ENCODE results near the gene AGBL1.
"Not testable (repeated sequence)": the region's sequence is repeated elsewhere in the genome, so short reads cannot be mapped to it uniquely, and the experiment has no call there.

The AGBL1 gene

DNA sequence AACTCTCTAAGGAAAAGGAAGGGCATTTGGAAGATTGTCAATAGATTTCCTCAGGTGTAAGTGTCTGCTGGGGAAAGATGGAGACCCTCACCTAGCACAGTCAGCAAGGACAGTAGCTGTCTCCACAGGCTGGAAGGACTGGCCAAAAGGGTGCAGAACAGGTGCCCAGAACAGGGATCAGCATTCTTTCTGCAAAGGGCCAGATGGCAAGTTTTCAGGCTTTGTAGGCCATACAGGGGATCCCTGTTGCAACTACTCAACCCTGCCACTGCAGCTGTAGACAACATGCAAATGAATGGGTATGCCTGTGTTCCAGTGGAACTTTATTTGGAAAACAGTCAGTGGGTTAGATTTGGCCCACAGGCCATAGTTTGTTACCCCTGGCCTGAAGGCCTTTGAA is 8.1 kb downstream of the AGBL1 start:
- DNase-seq: no peak

DNA sequence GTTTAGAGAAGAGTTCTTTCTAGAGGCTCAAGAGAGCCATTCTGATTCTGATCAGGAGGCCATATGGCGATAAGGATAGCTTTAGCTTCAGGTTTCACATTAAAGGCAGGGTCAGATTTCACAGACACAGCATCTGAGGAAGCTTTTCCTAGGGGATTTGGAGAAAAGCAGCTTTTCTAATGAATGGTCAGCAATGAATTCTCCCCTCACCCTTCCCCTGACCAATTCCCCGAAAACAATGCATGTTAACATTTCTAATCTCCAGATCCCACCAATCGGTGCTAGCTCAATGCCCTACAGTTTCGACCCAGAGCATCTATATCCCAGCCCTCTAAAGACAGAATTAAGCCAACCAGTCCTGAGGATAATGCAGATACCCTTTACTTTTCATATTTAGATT is 9.8 kb downstream of the AGBL1 start:
- no peak for DNase-seq

DNA sequence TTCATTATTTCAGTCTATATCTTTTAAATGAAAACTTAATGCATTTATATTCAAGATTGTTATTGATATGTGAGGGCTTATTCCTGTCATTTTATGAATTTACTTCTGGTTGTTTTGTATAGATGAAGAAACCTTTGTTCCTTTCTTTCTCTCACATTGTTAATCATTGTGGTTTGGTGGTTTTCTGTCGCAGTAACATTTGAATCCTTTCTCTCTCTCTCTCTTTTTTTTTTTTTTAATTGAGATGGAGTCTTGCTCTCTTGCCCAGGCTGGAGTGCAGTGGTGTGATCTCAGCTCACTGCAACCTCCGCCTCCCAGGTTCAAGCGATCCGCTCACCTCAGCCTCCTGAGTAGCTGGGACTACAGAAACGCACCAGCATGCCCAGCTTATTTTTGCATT is 22.1 kb downstream of the AGBL1 start:
- DNase-seq: no peak

DNA sequence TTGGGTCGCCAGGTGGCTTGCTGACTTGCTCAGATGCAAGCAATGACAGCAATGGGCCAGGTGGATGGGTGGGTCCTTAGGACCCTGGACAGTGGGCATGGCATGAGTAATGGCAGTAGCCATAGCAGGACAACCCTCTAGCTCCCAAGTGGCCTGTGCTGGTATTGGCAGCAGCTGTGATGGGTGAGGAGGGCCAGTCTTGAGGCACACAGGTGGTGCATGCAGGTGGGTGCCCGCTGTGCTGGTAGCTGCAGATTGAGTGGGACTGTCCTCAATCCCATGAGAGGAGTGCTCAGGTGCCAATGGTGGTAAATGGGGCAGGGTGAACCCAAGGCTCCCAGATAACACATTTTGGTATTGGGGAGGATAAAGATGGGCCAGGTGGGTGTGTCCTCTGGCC is 24.2 kb downstream of the AGBL1 start:
- DNase-seq: no peak

DNA sequence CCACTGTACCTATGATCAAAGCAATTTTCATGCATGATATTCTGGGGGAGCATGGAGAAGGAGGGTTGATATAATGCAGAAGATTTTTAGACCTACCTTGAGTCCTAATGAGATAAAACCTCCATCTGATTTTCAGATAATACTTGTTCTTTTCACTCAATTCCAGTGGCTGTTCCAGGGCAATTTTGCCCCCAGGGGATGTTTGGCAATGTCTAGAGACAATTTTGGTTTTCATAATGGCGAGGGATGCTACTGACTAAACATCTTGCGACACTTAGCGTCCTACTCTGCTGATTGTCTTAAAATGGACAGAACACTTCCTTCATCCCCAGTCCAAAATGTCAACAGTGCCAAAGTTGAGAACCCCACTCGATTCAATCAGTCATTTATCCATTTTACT is 26.6 kb downstream of the AGBL1 start:
- no peak for DNase-seq

DNA sequence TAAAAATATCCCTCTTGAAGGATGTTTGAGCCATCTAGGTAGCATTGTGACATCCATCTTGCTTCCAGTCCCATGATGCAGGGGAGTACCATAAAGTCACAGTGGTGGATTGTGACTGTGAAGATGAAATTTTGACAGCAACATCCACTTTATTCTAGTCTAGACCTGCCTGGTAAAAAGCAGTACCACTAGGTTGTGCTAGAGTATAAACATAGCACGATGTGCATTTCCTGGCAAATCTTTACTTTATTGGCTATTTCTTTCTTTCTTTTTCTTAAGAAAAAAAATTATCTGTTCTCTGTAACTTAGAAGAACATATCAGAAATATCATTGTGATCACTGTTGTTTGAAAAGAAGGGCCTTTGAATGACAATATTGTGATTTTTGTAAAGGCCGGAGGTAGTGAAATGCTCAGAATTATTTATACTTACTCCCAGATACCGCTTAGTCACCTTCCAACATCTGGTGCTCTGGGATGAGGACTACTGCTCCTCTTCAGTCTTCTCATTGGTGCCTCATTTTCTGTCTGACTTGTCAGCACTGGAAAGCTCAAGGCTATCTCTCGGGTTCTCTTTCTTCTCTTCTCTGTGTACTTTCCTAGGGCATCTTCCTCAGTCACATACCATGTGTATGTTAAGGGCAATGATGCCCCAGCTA is 35.6 kb downstream of the AGBL1 start:
- DNase-seq: no peak

DNA sequence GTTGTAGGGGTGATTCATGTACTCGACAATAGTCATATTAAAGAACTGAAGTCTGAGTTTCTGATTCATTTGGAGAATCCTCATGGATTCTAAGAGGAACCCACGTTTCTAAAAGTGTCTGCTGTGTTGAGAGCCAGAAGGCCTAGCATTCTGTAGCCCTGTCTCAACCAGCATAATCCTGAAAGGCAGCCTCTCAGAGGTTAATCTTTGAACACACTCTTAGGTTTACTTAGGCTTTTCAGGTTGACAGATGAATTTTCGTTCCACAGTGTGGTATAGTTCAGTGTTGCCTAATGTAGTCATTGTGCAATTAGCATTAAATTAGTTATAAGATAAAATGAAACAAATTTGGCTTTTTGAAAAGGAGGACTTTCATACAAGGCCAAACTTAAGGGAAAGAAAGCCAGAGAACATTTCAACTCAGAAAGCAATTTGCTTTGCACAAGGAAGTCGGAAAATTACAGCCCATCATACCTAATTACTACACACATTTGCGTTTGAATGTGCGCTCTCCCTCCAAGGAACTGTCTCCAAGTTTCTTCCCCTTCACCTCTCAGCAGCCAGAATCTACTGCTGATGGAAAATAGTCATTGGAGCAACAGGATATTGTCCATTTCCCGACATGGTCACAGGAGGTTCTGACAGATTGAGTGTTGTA is 42.0 kb downstream of the AGBL1 start:
- DNase-seq: no peak

DNA sequence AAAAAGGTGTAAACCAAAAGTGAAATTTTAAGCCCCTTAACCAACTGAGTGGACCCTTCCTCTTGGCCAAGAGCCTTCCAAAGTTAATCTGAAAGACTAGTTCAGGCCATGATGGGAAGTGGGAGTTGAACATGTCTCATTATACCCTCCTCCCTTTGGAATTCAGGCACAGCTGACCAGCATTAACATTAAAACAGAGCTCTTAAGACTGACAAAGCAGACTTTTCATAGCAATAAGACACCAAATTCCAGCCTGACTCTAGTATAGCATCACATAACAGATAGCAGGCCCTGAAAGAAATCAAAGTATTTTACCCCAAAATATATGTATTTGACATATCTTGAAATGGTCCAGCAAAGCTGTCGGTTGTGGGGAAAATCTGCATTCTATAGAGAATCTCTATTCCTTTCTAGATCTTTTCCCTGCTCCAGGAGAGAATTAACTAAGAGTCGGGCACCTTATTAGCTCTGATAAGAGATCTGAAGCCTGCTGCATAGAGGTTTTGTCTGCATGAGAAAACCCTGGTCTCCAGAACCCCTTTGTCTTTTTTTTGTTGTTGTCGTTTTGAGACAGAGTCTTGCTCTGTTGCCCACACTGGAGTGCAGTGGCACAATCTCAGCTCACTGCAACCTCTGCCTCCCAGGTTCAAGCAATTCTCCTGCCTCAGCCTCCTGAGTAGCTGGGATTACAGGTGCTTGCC is 43.2 kb downstream of the AGBL1 start:
- DNase-seq: not testable (repeated sequence)

DNA sequence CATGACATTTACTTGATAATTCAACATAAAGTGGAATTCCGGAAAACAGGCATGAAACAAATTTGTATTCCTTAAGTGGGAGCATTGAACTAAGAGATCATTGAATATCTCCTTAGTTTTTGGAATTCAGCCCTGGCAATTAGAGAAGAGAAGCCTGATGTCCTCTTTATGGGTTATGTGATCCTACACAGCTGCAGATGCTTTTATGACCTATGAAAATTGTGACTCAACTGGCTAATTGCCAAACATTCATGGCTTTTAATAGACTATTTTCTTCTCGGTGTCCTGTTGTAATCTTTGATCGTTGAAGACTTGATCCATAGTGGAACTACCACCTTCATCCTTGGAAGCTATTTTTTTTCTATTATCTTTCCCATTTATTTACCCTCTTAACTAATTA is 46.1 kb downstream of the AGBL1 start:
- no peak for DNase-seq

DNA sequence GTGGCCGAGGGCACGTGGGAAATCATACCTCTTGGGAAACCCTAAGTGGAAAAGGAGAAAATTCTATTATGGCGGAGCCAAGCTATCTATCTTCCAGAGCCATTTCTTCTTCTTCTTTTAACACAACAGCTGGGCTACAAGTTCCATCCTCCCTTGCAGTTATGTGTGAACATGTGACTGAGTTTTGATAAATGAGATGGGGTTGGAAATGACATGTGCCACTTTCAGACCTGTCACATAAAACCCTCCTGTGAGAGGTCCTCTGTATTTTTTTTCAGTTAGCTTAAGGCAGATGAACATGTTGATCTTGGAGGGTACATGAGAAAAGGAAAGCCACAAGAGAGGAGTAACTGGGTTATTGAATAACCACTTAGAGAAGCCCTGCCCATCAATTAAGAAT is 47.9 kb downstream of the AGBL1 start:
- DNase-seq: no peak

DNA sequence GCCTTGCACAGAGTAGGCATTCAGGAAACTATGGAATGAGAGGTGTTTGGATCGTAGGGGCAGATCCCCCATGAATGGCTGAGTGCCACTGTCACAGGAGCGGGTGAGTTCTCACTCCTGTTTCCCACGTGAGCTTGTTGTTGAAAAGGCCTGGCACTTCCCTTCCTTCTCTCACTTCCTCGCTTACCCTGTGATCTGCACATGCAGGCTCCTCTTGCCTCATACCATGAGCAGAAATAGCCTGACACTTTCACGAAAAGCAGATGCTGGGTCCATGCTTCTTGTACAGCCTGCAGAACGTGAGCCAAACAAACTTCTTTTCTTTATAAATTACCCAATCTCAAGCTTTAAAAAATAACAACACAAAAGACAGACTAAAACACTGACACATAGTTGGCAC is 55.4 kb downstream of the AGBL1 start:
- DNase-seq: no peak

DNA sequence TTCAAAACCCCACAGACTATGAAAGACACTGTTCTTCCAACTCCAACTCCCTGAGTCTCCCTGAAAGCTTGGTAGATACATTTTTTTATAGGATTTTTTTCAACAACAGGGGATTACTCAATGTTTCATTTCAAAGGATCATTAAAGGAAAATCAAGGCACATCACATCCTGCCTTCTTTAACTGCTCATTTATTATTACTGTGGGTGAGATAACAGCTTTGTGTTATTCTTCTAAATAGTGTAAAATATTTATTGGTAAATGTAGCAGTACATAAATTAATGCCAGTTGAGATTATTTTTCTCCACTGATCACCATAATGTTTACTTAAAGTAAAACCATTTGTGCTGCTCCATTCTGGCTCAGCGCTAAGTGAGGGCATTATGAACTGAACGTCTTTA is 57.2 kb downstream of the AGBL1 start:
- no peak for DNase-seq

DNA sequence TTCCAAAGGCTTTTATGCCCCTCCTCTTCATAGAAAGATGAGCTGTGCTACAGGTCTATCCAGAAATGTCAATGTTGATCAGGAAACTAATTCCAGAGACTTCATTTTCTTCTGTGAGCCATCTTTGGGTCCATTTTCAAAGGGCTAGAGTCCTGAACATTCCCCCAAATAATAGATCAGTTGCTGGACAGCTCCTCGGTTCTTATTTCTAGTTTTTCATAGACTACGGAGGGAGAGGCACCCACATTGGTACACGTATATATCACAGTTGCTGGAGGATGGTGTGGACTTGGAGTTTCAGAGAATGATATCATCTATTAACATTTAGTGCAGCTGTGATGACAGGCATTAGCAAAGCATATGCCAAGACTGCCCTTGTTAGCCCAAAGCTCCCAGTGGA is 59.1 kb downstream of the AGBL1 start:
- DNase-seq: no peak

DNA sequence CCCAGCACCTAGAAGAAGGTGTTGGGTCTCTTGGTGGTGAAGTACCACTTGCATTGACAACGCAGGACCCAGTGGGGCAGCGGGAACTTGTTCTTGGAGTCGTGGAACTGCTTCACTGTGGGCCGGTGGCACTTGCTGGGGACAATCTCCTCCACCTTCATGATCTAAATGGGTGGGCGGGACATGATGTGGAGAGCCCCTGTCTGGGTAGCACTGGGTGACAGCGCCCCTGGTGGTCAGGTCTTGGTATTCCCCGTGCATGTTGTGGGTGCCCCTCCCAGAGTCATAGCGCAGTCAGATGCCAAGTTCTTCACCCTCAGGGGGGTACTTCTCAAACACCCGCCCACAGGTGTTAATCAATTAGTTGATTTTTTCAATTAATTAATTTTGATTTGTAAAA is 60.2 kb downstream of the AGBL1 start:
- no peak for DNase-seq

DNA sequence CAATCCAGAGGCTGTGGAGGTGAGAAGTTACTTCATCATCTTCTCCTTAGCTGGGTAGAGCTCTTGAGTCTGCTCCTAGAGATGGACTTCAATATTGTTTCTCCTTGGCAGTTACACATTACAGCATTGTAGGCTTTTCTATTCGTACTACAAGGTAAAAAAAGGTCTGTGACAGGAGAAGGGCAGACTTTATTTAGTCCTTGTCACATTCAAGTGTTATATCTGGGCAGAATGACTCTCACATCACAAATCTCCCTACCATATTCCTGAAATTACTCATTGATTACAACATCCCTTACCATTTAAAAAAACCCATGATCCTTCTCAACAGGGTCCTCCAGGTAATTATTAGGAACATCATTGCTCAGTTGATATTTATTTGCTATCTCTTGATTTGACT is 75.0 kb downstream of the AGBL1 start:
- DNase-seq: no peak

DNA sequence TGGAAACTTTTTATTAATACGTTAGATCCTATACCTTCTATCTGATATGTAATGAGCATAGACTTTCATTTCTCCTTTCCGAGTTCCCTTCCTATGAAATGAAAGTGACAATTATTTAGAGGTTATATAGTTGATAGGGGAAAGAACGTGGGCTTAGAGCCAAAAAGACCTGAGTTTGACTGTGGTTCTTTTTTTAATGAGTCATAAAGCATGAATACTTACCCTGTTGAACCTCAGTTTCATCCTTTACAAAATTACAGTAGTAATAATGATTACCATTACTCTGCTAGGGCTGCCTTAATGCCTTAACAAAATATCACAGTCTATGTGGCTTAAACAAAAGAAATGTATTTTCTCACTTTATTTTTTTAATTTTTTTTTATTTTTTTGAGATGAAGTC is 75.9 kb downstream of the AGBL1 start:
- DNase-seq: no peak

DNA sequence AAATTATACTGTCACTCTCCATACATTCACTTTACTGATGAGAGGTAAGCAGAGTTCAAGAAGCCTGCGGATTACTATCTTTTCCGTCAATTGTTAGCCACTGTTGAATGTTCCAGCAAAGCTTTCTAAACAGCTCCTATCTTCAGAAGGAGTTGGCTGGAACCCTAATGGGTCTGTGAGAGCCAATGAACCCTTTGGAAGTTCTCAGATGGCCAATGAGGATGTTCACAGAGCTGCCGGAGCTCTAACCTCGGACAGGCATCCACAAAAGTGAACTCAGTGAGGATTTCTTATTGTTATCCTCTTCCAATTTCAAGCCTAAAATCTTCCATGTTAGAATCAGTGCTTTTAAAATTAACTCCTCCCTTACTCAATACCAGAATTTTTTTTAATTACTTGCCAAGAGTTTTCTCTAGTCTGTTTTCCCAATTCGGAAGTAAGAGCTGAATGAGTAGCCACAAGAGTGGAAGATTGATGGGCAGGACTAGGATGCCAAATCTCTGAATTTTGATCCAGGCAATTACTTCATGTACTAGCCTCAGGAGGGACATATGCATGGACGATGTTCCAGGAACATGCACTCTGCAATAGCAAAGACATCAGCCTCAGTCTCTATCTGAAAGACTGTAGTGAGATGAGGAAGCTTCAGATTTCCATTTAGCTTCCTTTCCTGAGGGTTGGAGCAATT is 78.1 kb downstream of the AGBL1 start:
- no peak for DNase-seq

DNA sequence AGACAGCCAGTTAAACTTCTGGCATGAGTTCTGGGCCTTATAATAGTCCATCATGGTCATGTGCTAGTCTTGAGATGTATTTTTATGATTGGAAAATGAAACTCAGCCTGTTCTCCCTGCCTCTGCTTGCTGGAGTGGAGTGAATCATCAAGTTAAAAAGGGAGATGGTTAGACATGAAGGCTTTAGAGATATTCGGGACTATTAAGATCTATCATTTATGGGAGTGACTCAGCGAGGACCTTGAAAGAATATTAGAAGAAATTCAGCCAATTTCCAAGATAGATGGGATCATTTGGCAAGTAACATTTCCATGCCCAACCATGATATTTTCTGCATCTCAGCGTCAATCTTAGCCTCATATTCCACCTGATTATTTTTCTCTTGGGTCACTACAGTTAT is 79.8 kb downstream of the AGBL1 start:
- no peak for DNase-seq

DNA sequence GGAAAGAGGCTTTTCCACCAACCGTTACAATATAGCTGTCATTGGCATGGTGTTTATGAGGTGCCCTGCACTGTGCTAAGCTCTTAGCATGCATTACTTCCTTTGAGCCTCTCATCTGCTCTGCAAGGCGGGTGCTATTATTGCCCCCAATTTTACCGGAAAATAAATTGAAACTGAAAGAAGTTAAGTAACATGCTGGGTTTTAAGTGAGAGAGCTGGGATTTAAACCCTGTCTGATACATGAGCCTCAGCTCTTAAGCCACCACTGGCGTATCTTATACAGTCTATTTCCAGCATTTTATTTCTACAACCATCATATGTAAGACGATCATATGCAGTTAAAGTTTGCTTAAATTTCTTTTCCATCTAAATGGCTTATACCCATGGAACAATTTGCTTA is 81.6 kb downstream of the AGBL1 start:
- DNase-seq: no peak

DNA sequence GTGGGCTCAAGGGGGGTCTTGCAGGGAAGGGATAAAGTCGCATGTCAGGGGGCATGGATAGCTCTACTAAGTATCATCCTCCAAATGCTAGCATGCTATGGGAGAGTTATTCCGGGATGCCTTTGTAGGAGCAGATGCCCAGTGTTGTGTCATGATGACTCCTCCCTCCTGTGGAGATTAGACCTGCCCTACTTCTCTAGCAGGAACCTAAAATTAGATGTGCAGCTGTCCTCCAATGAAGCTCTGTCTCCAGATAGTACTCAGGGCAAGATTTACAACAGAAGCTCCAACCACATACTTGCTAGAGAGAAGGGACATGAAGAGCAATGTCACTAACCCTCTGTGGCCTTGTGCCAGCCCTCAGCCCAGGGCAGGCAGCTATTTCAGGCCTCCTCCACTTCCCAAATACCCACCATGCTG is 82.5 kb downstream of the AGBL1 start:
- no peak for DNase-seq

DNA sequence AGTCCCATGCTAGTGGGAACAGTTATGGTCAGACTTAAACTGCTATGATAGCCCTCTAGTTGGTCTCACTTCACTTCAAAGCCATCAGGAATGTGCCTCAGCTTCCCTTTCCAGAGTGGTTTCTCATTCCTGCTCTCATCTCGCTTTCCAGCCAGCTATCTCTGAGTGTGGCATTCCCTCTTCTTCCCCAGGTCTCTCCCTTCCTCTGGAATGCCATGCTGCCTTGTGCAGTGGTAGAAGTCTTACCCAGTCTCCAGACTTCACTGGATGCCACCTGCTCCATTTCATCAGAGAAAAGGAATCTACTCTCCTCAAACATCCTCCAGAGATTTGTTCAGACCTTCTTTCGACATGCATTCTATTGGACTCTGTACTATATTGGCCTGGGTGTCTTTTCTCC is 83.0 kb downstream of the AGBL1 start:
- DNase-seq: no peak

DNA sequence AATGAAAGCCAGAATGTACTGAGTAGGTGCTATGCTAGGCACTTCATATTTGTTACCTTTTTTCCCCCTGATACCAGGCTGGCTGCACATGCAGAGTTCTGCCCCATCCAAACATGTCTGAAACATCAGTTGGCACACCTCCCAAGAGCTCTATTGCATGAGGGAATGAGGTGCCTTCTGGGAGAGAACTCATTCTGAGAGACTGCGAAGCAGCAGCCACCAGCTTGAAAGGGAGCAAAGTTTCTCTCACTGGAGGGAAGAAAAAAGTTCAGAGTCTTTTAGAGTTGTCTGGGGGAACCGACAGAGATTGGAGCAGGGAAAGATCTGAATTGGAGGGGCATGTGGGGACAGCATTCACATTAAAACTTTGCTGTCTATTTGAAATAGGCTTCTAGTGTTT is 84.1 kb downstream of the AGBL1 start:
- DNase-seq: no peak

DNA sequence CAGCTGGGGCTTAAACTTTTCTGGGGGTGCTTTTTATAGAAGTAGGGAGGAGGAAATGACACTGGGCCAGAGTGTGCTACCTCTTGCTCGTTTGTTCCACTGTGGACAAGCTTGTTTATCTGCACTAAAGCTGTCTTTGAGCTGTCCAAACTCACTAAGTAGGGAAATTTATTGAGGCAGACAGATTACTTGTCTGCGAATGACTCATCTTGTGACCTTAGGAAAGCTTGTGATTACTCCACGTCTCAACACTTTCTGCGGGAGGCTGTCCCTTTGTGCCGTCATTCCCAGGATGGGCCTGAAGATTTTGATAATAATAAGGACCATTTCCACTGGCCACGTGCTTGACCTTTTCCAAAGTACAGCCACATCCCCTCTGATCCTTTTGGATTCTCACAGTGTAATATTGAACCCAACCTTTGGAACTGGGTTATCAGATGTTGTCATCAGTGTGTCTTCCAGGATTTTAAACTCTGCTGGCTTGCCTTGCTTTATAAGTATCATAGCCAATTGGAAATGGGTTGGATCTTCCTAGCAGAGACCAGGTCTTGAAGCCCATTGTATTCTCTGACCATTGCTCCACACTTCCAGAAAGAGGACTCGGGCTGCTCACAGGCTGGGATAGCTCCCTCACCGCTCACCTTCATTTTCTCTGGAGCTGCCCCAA is 84.7 kb downstream of the AGBL1 start:
- DNase-seq: no peak

Measured in CD4-positive, alpha-beta T cell treated with Interleukin-15 for 1 hour (primary cell).